ENCODE measurements around the gene RNLS. TPM values are rescaled to one million over a fixed set of nuclear protein-coding genes. Genes with fewer than 3 reads are reported as not detected.

Gene RNLS
- total and polyA plus RNA-seq, 2 of the 8 experiments (the other 6 are each of a cell fraction or from before 2014, with no cell fraction given): 7.5 to 12.7 TPM

GRCh38 chr10:88541116-88541626, 41.9 kb downstream of the RNLS start (continued):
- TF ChIP-seq CHD7 (IDR thresholded peaks at IDR 0.05; ENCODE audit: insufficient replicate concordance, low read length): no peak
- no peak for TF ChIP-seq EZH2 (IDR thresholded peaks at IDR 0.05; ENCODE audit: low read depth, low read length, severe bottlenecking)
- no peak for TF ChIP-seq BACH1 (IDR thresholded peaks at IDR 0.05; ENCODE audit: low read length)
- TF ChIP-seq BRCA1 (IDR thresholded peaks at IDR 0.05; ENCODE audit: low read depth, low read length): no peak
- no peak for TF ChIP-seq SIX5 (IDR thresholded peaks at IDR 0.05; ENCODE audit: low read depth, low read length)
- TF ChIP-seq TEAD4 (IDR thresholded peaks at IDR 0.05; ENCODE audit: low read depth, low read length): no peak
- no peak for TF ChIP-seq JUN (IDR thresholded peaks at IDR 0.05; ENCODE audit: low read depth, low read length)
- no peak for TF ChIP-seq ASH2L (IDR thresholded peaks at IDR 0.05; ENCODE audit: low read length)
- TF ChIP-seq TAF1 (IDR thresholded peaks at IDR 0.05; ENCODE audit: low read depth, low read length): no peak
- TF ChIP-seq, protein P1, sequence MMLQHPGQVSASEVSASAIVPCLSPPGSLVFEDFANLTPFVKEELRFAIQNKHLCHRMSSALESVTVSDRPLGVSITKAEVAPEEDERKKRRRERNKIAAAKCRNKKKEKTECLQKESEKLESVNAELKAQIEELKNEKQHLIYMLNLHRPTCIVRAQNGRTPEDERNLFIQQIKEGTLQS (IDR thresholded peaks at IDR 0.05; ENCODE audit: insufficient read depth, low read depth, low read length): no peak
